ENCODE results near the gene ARHGAP18.

Gene ARHGAP18

GRCh38 chr6:129617986-129618385, 92.0 kb downstream of the ARHGAP18 start:
- no peak overlapping the region for H3K14ac ChIP-seq (ENCODE audit: low read length)
- no peak overlapping the region for H2BK120ac ChIP-seq (ENCODE audit: insufficient read depth, low read length, poor library complexity)
- no peak overlapping the region for H3K23ac ChIP-seq (ENCODE audit: low read length)
- DNase-seq: peak in 1 of 2 donors; percentile 55
- H3K79me1 ChIP-seq (ENCODE audit: low read length): no peaks in the 10 kb centered on the region
- H2BK5ac ChIP-seq (ENCODE audit: low read depth, low read length, poor library complexity): no peak overlapping the region
- H3K36me3 ChIP-seq (ENCODE audit: control insufficient read depth in 1 of 2, insufficient read depth in 2 of 2, low read length in 2 of 2): peaks cover 0 to 2% of the 10 kb centered on the region in 2 experiments
- no peak overlapping the region for H3K4ac ChIP-seq (ENCODE audit: low read depth, low read length)
- H2AFZ ChIP-seq (ENCODE audit: insufficient read depth, low read length, poor library complexity): no peak overlapping the region
- H3K9ac ChIP-seq (ENCODE audit: low read length): no peak overlapping the region
- no peaks in the 10 kb centered on the region for H3K79me2 ChIP-seq (ENCODE audit: control insufficient read depth, insufficient read depth, low read length, poor library complexity)
- H3K9me3 ChIP-seq (ENCODE audit: insufficient read depth, low read depth, low read length): no peaks in the 10 kb centered on the region
- no peaks in the 10 kb centered on the region for H3K27me3 ChIP-seq (ENCODE audit: insufficient read depth, low read length)
- no peak overlapping the region for H3K18ac ChIP-seq (ENCODE audit: low read length)
- H4K8ac ChIP-seq (ENCODE audit: low read depth, low read length): no peak overlapping the region
- H3K4me3 ChIP-seq (ENCODE audit: low read depth, low read length): no peak overlapping the region
- no peaks in the 10 kb centered on the region for H3K4me1 ChIP-seq (ENCODE audit: control insufficient read depth in 1 of 2, insufficient read depth in 2 of 2, low read length in 2 of 2)
- H3K27ac ChIP-seq (ENCODE audit: low read depth, low read length): no peak overlapping the region
- H4K12ac ChIP-seq (ENCODE audit: low read depth, low read length): no peak overlapping the region
- H3K4me2 ChIP-seq (ENCODE audit: low read length): no peak overlapping the region
- no peak overlapping the region for H2BK12ac ChIP-seq (ENCODE audit: low read length)
- no peak overlapping the region for H2AK5ac ChIP-seq (ENCODE audit: low read length)
- H4K91ac ChIP-seq (ENCODE audit: low read depth, low read length): no peak overlapping the region

- Histone ChIP-seq H4K8ac (ENCODE audit: low read depth, low read length) (no peak overlapping the region), H3K14ac (ENCODE audit: low read length) (no peak overlapping the region), H3K9ac (ENCODE audit: low read length) (no peak overlapping the region), H3K23ac (ENCODE audit: low read length) (no peak overlapping the region), H3K4ac (ENCODE audit: low read depth, low read length) (no peak overlapping the region), H3K79me1 (ENCODE audit: low read length) (no peaks in the 10 kb centered on the region), H2AK5ac (ENCODE audit: low read length) (no peak overlapping the region), H3K4me1 (ENCODE audit: control insufficient read depth in 1 of 2, insufficient read depth in 2 of 2, low read length in 2 of 2) (no peaks in the 10 kb centered on the region), H4K12ac (ENCODE audit: low read depth, low read length) (no peak overlapping the region), H3K4me3 (ENCODE audit: low read depth, low read length) (no peak overlapping the region), H3K27ac (ENCODE audit: low read depth, low read length) (no peak overlapping the region), H2BK12ac (ENCODE audit: low read length) (no peak overlapping the region), H3K4me2 (ENCODE audit: low read length) (no peak overlapping the region), H2BK120ac (ENCODE audit: insufficient read depth, low read length, poor library complexity) (no peak overlapping the region), H3K9me3 (ENCODE audit: insufficient read depth, low read depth, low read length) (no peaks in the 10 kb centered on the region), H3K36me3 (ENCODE audit: control insufficient read depth in 1 of 2, insufficient read depth in 2 of 2, low read length in 2 of 2) (no peaks in the 10 kb centered on the region), H2BK5ac (ENCODE audit: low read depth, low read length, poor library complexity) (no peak overlapping the region), H2AFZ (ENCODE audit: insufficient read depth, low read length, poor library complexity) (no peak overlapping the region), H3K79me2 (ENCODE audit: control insufficient read depth, insufficient read depth, low read length, poor library complexity) (no peaks in the 10 kb centered on the region), H3K27me3 (ENCODE audit: insufficient read depth, low read length) (no peaks in the 10 kb centered on the region), H4K91ac (ENCODE audit: low read depth, low read length) (no peak overlapping the region), H3K18ac (ENCODE audit: low read length) (no peak overlapping the region)
- no peak for DNase-seq
- WGBS (ENCODE audit: extremely low coverage, insufficient coverage, insufficient read length): no CpG with 5 or more reads among the region's 3 CpGs
These were observed 94.5 kb downstream of the ARHGAP18 start for GRCh38 chr6:129615496-129615895.

GRCh38 chr6:129615020-129615419, 95.0 kb downstream of the ARHGAP18 start:
- no peaks in the 10 kb centered on the region for H3K27me3 ChIP-seq (ENCODE audit: insufficient read depth, low read length)
- no peaks in the 10 kb centered on the region for H3K79me1 ChIP-seq (ENCODE audit: low read length)
- no peak overlapping the region for H3K27ac ChIP-seq (ENCODE audit: low read depth, low read length)
- no peak overlapping the region for H3K14ac ChIP-seq (ENCODE audit: low read length)
- H4K8ac ChIP-seq (ENCODE audit: low read depth, low read length): no peak overlapping the region
- H3K9ac ChIP-seq (ENCODE audit: low read length): no peak overlapping the region
- H3K4me2 ChIP-seq (ENCODE audit: low read length): no peak overlapping the region
- H3K9me3 ChIP-seq (ENCODE audit: insufficient read depth, low read depth, low read length): no peaks in the 10 kb centered on the region
- H4K12ac ChIP-seq (ENCODE audit: low read depth, low read length): no peak overlapping the region
- H2AFZ ChIP-seq (ENCODE audit: insufficient read depth, low read length, poor library complexity): no peak overlapping the region
- no peak for DNase-seq
- no peaks in the 10 kb centered on the region for H3K36me3 ChIP-seq (ENCODE audit: control insufficient read depth in 1 of 2, insufficient read depth in 2 of 2, low read length in 2 of 2)
- WGBS (ENCODE audit: extremely low coverage, insufficient coverage, insufficient read length): 100% methylated on average over 1 of the region's 1 CpG
- no peak overlapping the region for H3K4me3 ChIP-seq (ENCODE audit: low read depth, low read length)
- no peak overlapping the region for H3K23ac ChIP-seq (ENCODE audit: low read length)
- H3K4me1 ChIP-seq (ENCODE audit: control insufficient read depth in 1 of 2, insufficient read depth in 2 of 2, low read length in 2 of 2): no peaks in the 10 kb centered on the region
- no peaks in the 10 kb centered on the region for H3K79me2 ChIP-seq (ENCODE audit: control insufficient read depth, insufficient read depth, low read length, poor library complexity)
- H4K91ac ChIP-seq (ENCODE audit: low read depth, low read length): no peak overlapping the region
- no peak overlapping the region for H3K4ac ChIP-seq (ENCODE audit: low read depth, low read length)
- no peak overlapping the region for H2BK5ac ChIP-seq (ENCODE audit: low read depth, low read length, poor library complexity)
- no peak overlapping the region for H3K18ac ChIP-seq (ENCODE audit: low read length)
- H2BK120ac ChIP-seq (ENCODE audit: insufficient read depth, low read length, poor library complexity): no peak overlapping the region
- H2AK5ac ChIP-seq (ENCODE audit: low read length): no peak overlapping the region
- H2BK12ac ChIP-seq (ENCODE audit: low read length): no peak overlapping the region

- Histone ChIP-seq H3K79me1 (ENCODE audit: low read length) (no peaks in the 10 kb centered on the region), H3K4me2 (ENCODE audit: low read length) (no peak overlapping the region), H4K8ac (ENCODE audit: low read depth, low read length) (no peak overlapping the region), H3K14ac (ENCODE audit: low read length) (no peak overlapping the region), H3K9me3 (ENCODE audit: insufficient read depth, low read depth, low read length) (no peaks in the 10 kb centered on the region), H2BK12ac (ENCODE audit: low read length) (no peak overlapping the region), H3K4me1 (ENCODE audit: control insufficient read depth in 1 of 2, insufficient read depth in 2 of 2, low read length in 2 of 2) (no peaks in the 10 kb centered on the region), H3K18ac (ENCODE audit: low read length) (no peak overlapping the region), H3K27ac (ENCODE audit: low read depth, low read length) (no peak overlapping the region), H3K4me3 (ENCODE audit: low read depth, low read length) (no peak overlapping the region), H2BK120ac (ENCODE audit: insufficient read depth, low read length, poor library complexity) (no peak overlapping the region), H2BK5ac (ENCODE audit: low read depth, low read length, poor library complexity) (no peak overlapping the region), H4K12ac (ENCODE audit: low read depth, low read length) (no peak overlapping the region), H2AFZ (ENCODE audit: insufficient read depth, low read length, poor library complexity) (no peak overlapping the region), H3K79me2 (ENCODE audit: control insufficient read depth, insufficient read depth, low read length, poor library complexity) (no peaks in the 10 kb centered on the region), H2AK5ac (ENCODE audit: low read length) (no peak overlapping the region), H3K9ac (ENCODE audit: low read length) (no peak overlapping the region), H4K91ac (ENCODE audit: low read depth, low read length) (no peak overlapping the region), H3K23ac (ENCODE audit: low read length) (no peak overlapping the region), H3K36me3 (ENCODE audit: control insufficient read depth in 1 of 2, insufficient read depth in 2 of 2, low read length in 2 of 2) (no peaks in the 10 kb centered on the region), H3K27me3 (ENCODE audit: insufficient read depth, low read length) (no peaks in the 10 kb centered on the region), H3K4ac (ENCODE audit: low read depth, low read length) (no peak overlapping the region)
- WGBS (ENCODE audit: extremely low coverage, insufficient coverage, insufficient read length): no CpG with 5 or more reads among the region's 3 CpGs
- DNase-seq: no peak
These were observed 95.5 kb downstream of the ARHGAP18 start for GRCh38 chr6:129614464-129614863.

DNA sequence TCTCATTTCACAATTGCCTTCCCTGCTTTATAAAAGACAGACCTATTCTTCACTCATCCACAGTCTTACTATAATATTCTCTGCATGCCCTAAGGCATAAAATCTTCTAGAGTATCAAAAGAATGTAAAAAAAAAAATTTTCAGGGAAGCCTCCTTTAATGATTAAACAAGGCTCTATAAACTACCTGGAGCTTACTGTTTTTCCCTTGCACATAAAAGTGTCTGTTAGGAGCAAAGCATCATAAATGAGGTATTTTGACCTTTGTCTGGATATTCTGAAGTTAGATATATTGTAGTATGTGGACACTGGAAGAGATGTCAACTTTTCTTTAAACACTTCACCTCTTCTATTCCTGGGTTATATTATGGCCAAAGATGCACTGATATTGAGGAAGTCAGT, 97.5 kb downstream of the ARHGAP18 start:
- H3K27me3 ChIP-seq (ENCODE audit: insufficient read depth, low read length): no peaks in the 10 kb centered on the region
- no peak overlapping the region for H2AFZ ChIP-seq (ENCODE audit: insufficient read depth, low read length, poor library complexity)
- H3K14ac ChIP-seq (ENCODE audit: low read length): no peak overlapping the region
- no peak overlapping the region for H4K91ac ChIP-seq (ENCODE audit: low read depth, low read length)
- peaks cover 0 to 3% of the 10 kb centered on the region in 2 experiments for H3K36me3 ChIP-seq (ENCODE audit: control insufficient read depth in 1 of 2, insufficient read depth in 2 of 2, low read length in 2 of 2)
- H3K4me3 ChIP-seq (ENCODE audit: low read depth, low read length): no peak overlapping the region
- H3K4me1 ChIP-seq (ENCODE audit: control insufficient read depth in 1 of 2, insufficient read depth in 2 of 2, low read length in 2 of 2): no peaks in the 10 kb centered on the region
- no peak overlapping the region for H3K23ac ChIP-seq (ENCODE audit: low read length)
- H2BK5ac ChIP-seq (ENCODE audit: low read depth, low read length, poor library complexity): no peak overlapping the region
- H3K9me3 ChIP-seq (ENCODE audit: insufficient read depth, low read depth, low read length): no peaks in the 10 kb centered on the region
- no peak overlapping the region for H4K12ac ChIP-seq (ENCODE audit: low read depth, low read length)
- no peak overlapping the region for H3K4me2 ChIP-seq (ENCODE audit: low read length)
- H4K8ac ChIP-seq (ENCODE audit: low read depth, low read length): no peak overlapping the region
- H3K4ac ChIP-seq (ENCODE audit: low read depth, low read length): no peak overlapping the region
- H3K18ac ChIP-seq (ENCODE audit: low read length): no peak overlapping the region
- no peaks in the 10 kb centered on the region for H3K79me2 ChIP-seq (ENCODE audit: control insufficient read depth, insufficient read depth, low read length, poor library complexity)
- H2AK5ac ChIP-seq (ENCODE audit: low read length): no peak overlapping the region
- H2BK12ac ChIP-seq (ENCODE audit: low read length): no peak overlapping the region
- no peaks in the 10 kb centered on the region for H3K79me1 ChIP-seq (ENCODE audit: low read length)
- no peak overlapping the region for H3K9ac ChIP-seq (ENCODE audit: low read length)
- no peak for DNase-seq
- no peak overlapping the region for H3K27ac ChIP-seq (ENCODE audit: low read depth, low read length)
- no peak overlapping the region for H2BK120ac ChIP-seq (ENCODE audit: insufficient read depth, low read length, poor library complexity)

All from trophoblast cell (in vitro differentiated cells and primary cell).